ENCODE measurements around the gene SYT7. TPM values are rescaled to one million over a fixed set of nuclear protein-coding genes. Genes with fewer than 3 reads are reported as not detected.

SYT7 gene
- total and polyA plus RNA-seq, 9 donors: 0.24 to 4.9 (median 1.7) TPM

DNA sequence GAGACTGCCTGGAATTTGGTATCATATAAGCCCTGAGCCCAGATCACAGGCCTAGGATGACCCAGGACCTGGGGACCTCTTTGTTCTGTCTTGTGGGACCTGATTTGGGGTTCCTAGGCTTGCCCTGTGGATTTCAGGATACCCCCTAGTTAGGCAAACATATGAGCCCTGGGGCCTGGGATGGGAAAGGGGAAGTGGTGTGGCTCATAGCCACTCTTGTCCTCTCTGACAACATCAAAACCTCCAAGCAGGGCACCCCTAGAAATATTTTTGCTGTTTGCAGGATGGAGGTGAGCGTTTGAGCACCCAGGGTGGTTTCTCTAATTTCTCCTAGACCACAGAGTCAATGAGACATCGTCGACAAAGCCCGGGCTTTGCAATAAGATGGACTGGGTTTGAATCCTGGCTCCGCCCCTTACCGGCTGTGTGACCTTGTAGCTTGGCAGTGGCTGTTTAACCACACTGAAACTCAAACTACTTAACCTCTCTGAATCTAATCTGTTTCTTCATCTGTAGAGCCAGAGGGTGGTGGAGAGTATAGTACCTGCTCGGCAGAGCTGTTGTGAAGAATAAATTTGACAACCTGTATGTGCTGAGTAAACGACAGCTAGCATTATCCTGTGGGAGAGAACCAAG, 77.6 kb downstream of the SYT7 start:
- H3K36me3 ChIP-seq: no peaks in the 10 kb centered on the region
- no peaks in the 10 kb centered on the region for H3K9me3 ChIP-seq
- no peaks in the 10 kb centered on the region for H3K4me1 ChIP-seq (ENCODE audit: insufficient read depth)
- WGBS, 3 donors: 73 to 81% (median 80%) methylated on average over 8 of the region's 8 CpGs
- H3K27ac ChIP-seq: no peak overlapping the region
- H3K4me3 ChIP-seq: no peak overlapping the region
- no peaks in the 10 kb centered on the region for H3K27me3 ChIP-seq
- intact Hi-C loops (cut with DNase I): no loop called here
- TF ChIP-seq EP300 (IDR thresholded peaks at IDR 0.05) (no peak), POLR2A (IDR thresholded peaks at IDR 0.05) (no peak)
- TF ChIP-seq, protein P1, sequence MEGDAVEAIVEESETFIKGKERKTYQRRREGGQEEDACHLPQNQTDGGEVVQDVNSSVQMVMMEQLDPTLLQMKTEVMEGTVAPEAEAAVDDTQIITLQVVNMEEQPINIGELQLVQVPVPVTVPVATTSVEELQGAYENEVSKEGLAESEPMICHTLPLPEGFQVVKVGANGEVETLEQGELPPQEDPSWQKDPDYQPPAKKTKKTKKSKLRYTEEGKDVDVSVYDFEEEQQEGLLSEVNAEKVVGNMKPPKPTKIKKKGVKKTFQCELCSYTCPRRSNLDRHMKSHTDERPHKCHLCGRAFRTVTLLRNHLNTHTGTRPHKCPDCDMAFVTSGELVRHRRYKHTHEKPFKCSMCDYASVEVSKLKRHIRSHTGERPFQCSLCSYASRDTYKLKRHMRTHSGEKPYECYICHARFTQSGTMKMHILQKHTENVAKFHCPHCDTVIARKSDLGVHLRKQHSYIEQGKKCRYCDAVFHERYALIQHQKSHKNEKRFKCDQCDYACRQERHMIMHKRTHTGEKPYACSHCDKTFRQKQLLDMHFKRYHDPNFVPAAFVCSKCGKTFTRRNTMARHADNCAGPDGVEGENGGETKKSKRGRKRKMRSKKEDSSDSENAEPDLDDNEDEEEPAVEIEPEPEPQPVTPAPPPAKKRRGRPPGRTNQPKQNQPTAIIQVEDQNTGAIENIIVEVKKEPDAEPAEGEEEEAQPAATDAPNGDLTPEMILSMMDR (IDR thresholded peaks at IDR 0.05): no peak
- DNase-seq: no peak

DNA sequence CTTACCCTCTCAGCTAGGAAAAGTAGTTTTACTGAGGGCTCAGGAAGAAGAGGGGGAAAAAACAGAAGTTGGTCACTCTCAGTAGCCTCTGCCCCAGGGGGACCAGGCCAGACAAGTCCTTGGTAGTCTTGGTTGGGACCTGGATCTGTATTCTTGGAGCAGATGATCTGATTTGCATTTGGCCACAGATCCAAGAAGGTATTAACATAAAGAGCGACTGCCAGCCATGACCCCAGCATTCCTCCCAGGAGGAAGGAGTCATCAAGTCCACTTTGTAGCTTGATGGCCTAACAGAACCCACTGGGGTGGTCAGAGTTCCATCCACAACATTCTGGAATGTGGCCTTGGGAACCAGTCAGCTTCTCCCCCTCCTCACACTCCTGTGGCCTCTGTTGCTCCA, 78.4 kb downstream of the SYT7 start:
- Histone ChIP-seq H3K27ac (no peak overlapping the region), H3K4me3 (no peak overlapping the region), H3K4me1 (ENCODE audit: insufficient read depth) (no peaks in the 10 kb centered on the region), H3K27me3 (no peaks in the 10 kb centered on the region), H3K36me3 (no peaks in the 10 kb centered on the region), H3K9me3 (no peaks in the 10 kb centered on the region)
- intact Hi-C loops (cut with DNase I): no loop called here
- no peak for DNase-seq
- 85 to 100% (median 93%) methylated on average over 1 of the region's 1 CpG for WGBS, 3 donors
- TF ChIP-seq POLR2A (IDR thresholded peaks at IDR 0.05): no peak
- no peak for TF ChIP-seq EP300 (IDR thresholded peaks at IDR 0.05)
- TF ChIP-seq, protein P1 (IDR thresholded peaks at IDR 0.05): no peak

DNA sequence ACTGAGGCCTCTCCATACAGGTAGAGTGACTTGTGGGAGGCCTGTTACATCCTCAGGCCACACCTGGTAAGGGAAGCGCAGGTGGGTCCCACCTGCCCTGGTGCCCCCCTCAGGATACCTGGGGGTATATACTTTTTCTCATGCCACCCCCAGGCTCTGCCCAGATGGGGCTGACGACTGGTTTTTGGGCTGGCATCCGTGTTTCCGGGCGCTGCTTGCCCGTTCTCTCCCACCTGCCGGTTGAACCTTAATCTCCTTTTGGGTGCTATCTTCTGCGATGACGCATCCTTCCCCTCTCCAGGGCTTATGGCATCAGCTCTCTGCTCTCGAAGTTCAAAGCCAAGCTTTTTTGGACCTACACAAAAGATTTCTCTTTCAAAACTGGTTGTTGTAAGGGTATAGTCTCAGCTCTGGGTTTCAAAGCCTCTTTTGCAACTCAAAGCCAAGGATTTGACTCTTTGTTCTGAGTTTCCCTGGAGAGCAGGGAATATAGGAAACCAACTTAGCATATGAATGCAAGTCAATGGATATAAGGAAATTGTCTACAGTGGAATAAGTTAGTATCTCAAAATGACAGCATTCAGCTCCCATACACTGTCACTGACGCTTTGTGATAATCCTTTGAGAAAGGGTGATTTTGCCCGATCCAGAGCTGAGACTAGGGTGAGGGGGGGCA, 80.9 kb downstream of the SYT7 start:
- 70 to 76% (median 74%) methylated on average over 12 of the region's 12 CpGs for WGBS, 3 donors

DNA sequence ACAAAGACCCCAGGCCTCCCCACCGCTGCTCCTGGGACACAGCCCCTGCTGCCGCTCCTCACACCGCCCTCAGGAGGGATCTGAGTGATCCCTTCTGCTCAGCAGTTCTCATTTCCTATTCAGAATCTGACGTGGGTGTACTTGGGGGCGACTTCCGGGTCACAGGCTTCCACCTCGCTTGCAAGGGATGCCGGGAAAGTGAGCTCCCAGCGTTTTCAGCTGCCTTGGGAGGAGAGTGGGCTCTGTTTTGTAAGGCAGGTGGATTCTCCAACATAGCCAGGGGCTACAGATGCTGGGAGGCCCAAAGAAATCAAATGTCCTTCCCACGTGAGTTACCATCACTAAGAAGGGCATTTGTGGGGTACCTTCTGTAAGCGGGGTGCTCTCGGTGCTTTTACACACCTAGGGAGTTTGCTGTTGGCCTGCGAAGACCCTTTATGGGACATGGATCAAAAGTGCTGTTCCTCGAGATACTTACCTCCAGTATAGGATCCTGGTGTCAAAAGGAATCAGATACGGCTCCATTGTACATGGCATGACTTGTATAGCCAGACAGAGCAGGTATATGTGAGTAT, 82.0 kb downstream of the SYT7 start:
- Histone ChIP-seq H3K9me3 (no peaks in the 10 kb centered on the region), H3K27me3 (no peaks in the 10 kb centered on the region), H3K36me3 (no peaks in the 10 kb centered on the region), H3K4me1 (ENCODE audit: insufficient read depth) (no peaks in the 10 kb centered on the region), H3K4me3 (no peak overlapping the region), H3K27ac (no peak overlapping the region)
- DNase-seq: no peak
- intact Hi-C loops (cut with DNase I): no loop called here
- WGBS, 3 donors: 83 to 88% (median 86%) methylated on average over 15 of the region's 15 CpGs
- TF ChIP-seq, protein P1 (IDR thresholded peaks at IDR 0.05): no peak
- TF ChIP-seq EP300 (IDR thresholded peaks at IDR 0.05) (no peak), POLR2A (IDR thresholded peaks at IDR 0.05) (no peak)

More for the DNA sequence above, 80.9 kb downstream of the SYT7 start:
- H3K4me3 ChIP-seq: no peak overlapping the region
- no peak overlapping the region for H3K27ac ChIP-seq
- no peaks in the 10 kb centered on the region for H3K27me3 ChIP-seq
- intact Hi-C loops (cut with DNase I): no loop called here
- DNase-seq: no peak
- no peaks in the 10 kb centered on the region for H3K36me3 ChIP-seq
- TF ChIP-seq POLR2A (IDR thresholded peaks at IDR 0.05): no peak
- TF ChIP-seq EP300 (IDR thresholded peaks at IDR 0.05): no peak
- TF ChIP-seq, protein P1 (IDR thresholded peaks at IDR 0.05): no peak
- no peaks in the 10 kb centered on the region for H3K9me3 ChIP-seq
- H3K4me1 ChIP-seq (ENCODE audit: insufficient read depth): no peaks in the 10 kb centered on the region
